B cell (primary cell): Measurements from ENCODE around the gene ST6GALNAC5. TPM values are rescaled to one million over a fixed set of nuclear protein-coding genes. Genes with fewer than 3 reads are reported as not detected.

Source experiments
- ATAC-seq: fragments of 200-7000 bp; cut with Tn5 transposase; one replicate; pipeline ENCODE4 v1.10.0; 2021; ENCODE audit warnings: low read depth, mild to moderate bottlenecking, moderate number of reproducible peaks, moderate library complexity
- CTCF ChIA-PET: fragments of 350-600 bp; sonication (Branson Sonifier 250); formaldehyde crosslinking; loops from one replicate; lab custom pipeline; 2021; ENCODE audit warnings: antibody characterized with exemption, inconsistent platforms; lab: Charles Lee
- POLR2A ChIA-PET: fragments of 350-600 bp; sonication (Branson Sonifier 250); formaldehyde crosslinking; loops from one replicate; lab custom pipeline; 2021; ENCODE audit warnings: antibody characterized with exemption; lab: Charles Lee
- DNase-seq: peaks from one replicate; pipeline ENCODE4 v3.0.0; 2013
- H2AFZ ChIP-seq: 2 replicates; pipeline ENCODE4 v1.6.1; 2012; ENCODE audit warnings: mild to moderate bottlenecking, low read depth, low read length; ENCODE audit not compliant: insufficient read depth, poor library complexity, severe bottlenecking
- H3K27ac ChIP-seq, 2 donors: 1 replicate in 1 of 2; 2 replicates in 1 of 2; pipeline ENCODE4 v1.5.1; 2012 to 2013; ENCODE audit warnings: low read length in 2 of 2, mild to moderate bottlenecking in 2 of 2, moderate library complexity in 1 of 2
- H3K27me3 ChIP-seq, 4 experiments: fragments of 200-600 bp in 1 of 4; sonication (generic) in 1 of 4; replicated peaks in 1 of 4; 1 replicate in 2 of 4; 2 replicates in 2 of 4; pipeline versions ENCODE4 v1.6.1 to v1.7.0; 2013 to 2016; ENCODE audit warnings: low read length in 3 of 4, mild to moderate bottlenecking in 2 of 4, mixed read lengths in 1 of 4, moderate library complexity in 1 of 4; ENCODE audit not compliant: insufficient read depth in 4 of 4, control insufficient read depth in 3 of 4; ENCODE audit errors: control extremely low read depth in 1 of 4
- H3K36me3 ChIP-seq, 2 experiments: replicated peaks in 1 of 2; 1 replicate in 1 of 2; 2 replicates in 1 of 2; pipeline versions ENCODE4 v1.6.1 to v1.7.1; 2013; ENCODE audit warnings: low read length in 1 of 2; ENCODE audit not compliant: insufficient read depth in 2 of 2, control insufficient read depth in 1 of 2; ENCODE audit errors: control extremely low read depth in 1 of 2, extremely low read depth in 1 of 2
- H3K4me1 ChIP-seq, 2 donors: fragments of 200-600 bp in 1 of 2; sonication (generic) in 1 of 2; 1 replicate in 1 of 2; 2 replicates in 1 of 2; pipeline versions ENCODE4 v1.5.1 to v1.6.1; 2013 to 2017; ENCODE audit warnings: low read length in 2 of 2; ENCODE audit not compliant: control insufficient read depth in 2 of 2, insufficient read depth in 2 of 2
- H3K4me2 ChIP-seq: replicated peaks from 2 replicates; pipeline ENCODE3; 2012; ENCODE audit warnings: mild to moderate bottlenecking, low read depth, low read length; ENCODE audit not compliant: poor library complexity, severe bottlenecking
- H3K4me3 ChIP-seq, 5 experiments: fragments of 200-600 bp in 1 of 5; sonication (generic) in 1 of 5; 1 replicate in 3 of 5; 2 replicates in 2 of 5; pipeline versions ENCODE4 v1.5.1 to v1.7.0; 2011 to 2016; ENCODE audit warnings: low read length in 4 of 5, mild to moderate bottlenecking in 4 of 5, low read depth in 2 of 5, control low read depth in 1 of 5, moderate library complexity in 1 of 5; ENCODE audit not compliant: insufficient read depth in 1 of 5; ENCODE audit errors: control extremely low read depth in 1 of 5, extremely low read depth in 1 of 5
- H3K79me2 ChIP-seq: fragments of 200-600 bp; sonication (generic); one replicate; pipeline ENCODE4 v1.6.0; 2016; ENCODE audit warnings: low read length; ENCODE audit not compliant: control insufficient read depth, insufficient read depth
- H3K9ac ChIP-seq: fragments of 200-600 bp; sonication (generic); 2 replicates; pipeline ENCODE4 v1.6.1; 2017; ENCODE audit warnings: mild to moderate bottlenecking, low read length, moderate library complexity
- H3K9me3 ChIP-seq, 3 donors: one replicate each; pipeline versions ENCODE4 v1.6.1 to v1.7.1; 2013; ENCODE audit warnings: low read length in 2 of 3; ENCODE audit not compliant: control insufficient read depth in 2 of 3, insufficient read depth in 1 of 3; ENCODE audit errors: control extremely low read depth in 1 of 3
- H4K20me1 ChIP-seq: 2 replicates; pipeline ENCODE4 v1.6.0; 2012; ENCODE audit warnings: mild to moderate bottlenecking, low read length; ENCODE audit not compliant: insufficient read depth, control insufficient read depth, poor library complexity, severe bottlenecking
- H3K27ac Mint-ChIP-seq: one replicate; pipeline ENCODE4 v1.8.0; 2021; ENCODE audit warnings: mixed read lengths
- H3K27me3 Mint-ChIP-seq: one replicate; pipeline ENCODE4 v1.8.0; 2021; ENCODE audit warnings: mixed read lengths
- H3K4me1 Mint-ChIP-seq: one replicate; pipeline ENCODE4 v1.8.0; 2021; ENCODE audit warnings: mixed read lengths
- H3K4me3 Mint-ChIP-seq: one replicate; pipeline ENCODE4 v1.8.0; 2021; ENCODE audit warnings: mixed read lengths
- H3K9me3 Mint-ChIP-seq: one replicate; pipeline ENCODE4 v1.8.0; 2022; ENCODE audit warnings: mixed read lengths; ENCODE audit not compliant: insufficient read depth
- EZH2 ChIP-seq: IDR thresholded peaks from 2 replicates; pipeline ENCODE4 v1.6.1; 2012; ENCODE audit warnings: borderline replicate concordance, low read depth, mild to moderate bottlenecking, moderate library complexity, low read length; ENCODE audit not compliant: insufficient read depth, poor library complexity, severe bottlenecking
- WGBS: methylation state at CpG from one replicate; pipeline ENCODE4 v1.1.5; 2013; ENCODE audit warnings: missing lambda C conversion rate; ENCODE audit not compliant: insufficient coverage; 5-methylcytosine and 5-hydroxymethylcytosine counted together
- intact Hi-C: fragments of 100-400 bp; cut with micrococcal nuclease; formaldehyde crosslinking; loops from one replicate; pipeline ENCODE4 v1.10.0; 2022
- polyA plus RNA-seq: library from polyadenylated mRNA; depleted of rRNA; stranded (reverse); fragments of >200 nt; gene quantifications from 2 replicates; pipeline ENCODE4 v1.2.3, GENCODE V29; 2012
- total RNA-seq, 2 donors: library from RNA; stranded (reverse); fragments of 120-200 nt in 1 of 2; gene quantifications; 1 replicate in 1 of 2; 2 replicates in 1 of 2; pipeline versions ENCODE4 v1.2.3 to v1.2.4, GENCODE V29; 2013 to 2022
- TF ChIP-seq, protein P1 (sequence below): fragments of 200-600 bp; IDR thresholded peaks from one replicate; pipeline ENCODE4 v1.8.0; 2022; ENCODE audit warnings: antibody characterized with exemption, mild to moderate bottlenecking

ST6GALNAC5 gene
- total and polyA plus RNA-seq, 2 donors (not counting 1 experiment from before 2014, with no cell fraction given): not detected

DNA sequence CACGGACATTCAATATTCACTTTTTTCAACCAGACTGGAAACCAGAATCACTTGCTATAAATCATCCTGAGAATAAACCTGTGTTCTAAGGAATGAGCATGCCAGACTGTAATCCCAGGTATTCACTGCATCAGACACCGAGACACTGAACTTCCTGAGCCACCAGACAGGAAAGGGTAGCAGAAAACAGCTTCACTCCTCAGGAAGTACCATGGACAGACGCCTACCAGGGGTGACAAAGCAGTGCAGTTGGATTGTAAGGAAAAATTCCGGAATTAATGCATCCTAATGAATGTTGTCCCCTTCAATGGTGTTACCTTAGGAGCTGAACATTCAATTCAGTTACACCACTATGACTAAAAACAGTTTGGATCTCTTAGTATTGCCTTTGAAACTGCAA, 195.8 kb downstream of the ST6GALNAC5 start:
- peaks cover 2% of the 10 kb centered on the region for H3K9me3 Mint-ChIP-seq
- Histone ChIP-seq H3K4me2 (no peak overlapping the region), H3K9ac (no peak overlapping the region), H3K4me1 (no peaks in the 10 kb centered on the region), H3K79me2 (no peaks in the 10 kb centered on the region), H2AFZ (no peak overlapping the region), H4K20me1 (no peaks in the 10 kb centered on the region), H3K9me3 (no peaks in the 10 kb centered on the region), H3K36me3 (no peaks in the 10 kb centered on the region), H3K4me3 (no peak overlapping the region), H3K27ac (no peak overlapping the region), H3K27me3 (no peaks in the 10 kb centered on the region)
- H3K4me3 Mint-ChIP-seq: no peak overlapping the region
- WGBS: 66% methylated on average over 2 of the region's 4 CpGs
- ATAC-seq (no peak), DNase-seq (no peak)
- H3K27ac Mint-ChIP-seq: peak overlapping the region; percentile 43
- CTCF ChIA-PET: no interaction called here
- TF ChIP-seq EZH2: no peak
- TF ChIP-seq, protein P1, sequence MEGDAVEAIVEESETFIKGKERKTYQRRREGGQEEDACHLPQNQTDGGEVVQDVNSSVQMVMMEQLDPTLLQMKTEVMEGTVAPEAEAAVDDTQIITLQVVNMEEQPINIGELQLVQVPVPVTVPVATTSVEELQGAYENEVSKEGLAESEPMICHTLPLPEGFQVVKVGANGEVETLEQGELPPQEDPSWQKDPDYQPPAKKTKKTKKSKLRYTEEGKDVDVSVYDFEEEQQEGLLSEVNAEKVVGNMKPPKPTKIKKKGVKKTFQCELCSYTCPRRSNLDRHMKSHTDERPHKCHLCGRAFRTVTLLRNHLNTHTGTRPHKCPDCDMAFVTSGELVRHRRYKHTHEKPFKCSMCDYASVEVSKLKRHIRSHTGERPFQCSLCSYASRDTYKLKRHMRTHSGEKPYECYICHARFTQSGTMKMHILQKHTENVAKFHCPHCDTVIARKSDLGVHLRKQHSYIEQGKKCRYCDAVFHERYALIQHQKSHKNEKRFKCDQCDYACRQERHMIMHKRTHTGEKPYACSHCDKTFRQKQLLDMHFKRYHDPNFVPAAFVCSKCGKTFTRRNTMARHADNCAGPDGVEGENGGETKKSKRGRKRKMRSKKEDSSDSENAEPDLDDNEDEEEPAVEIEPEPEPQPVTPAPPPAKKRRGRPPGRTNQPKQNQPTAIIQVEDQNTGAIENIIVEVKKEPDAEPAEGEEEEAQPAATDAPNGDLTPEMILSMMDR: no peak
- intact Hi-C loops: no loop called here
- H3K4me1 Mint-ChIP-seq: no peaks in the 10 kb centered on the region
- POLR2A ChIA-PET: no interaction called here
- peaks cover 3% of the 10 kb centered on the region for H3K27me3 Mint-ChIP-seq

DNA sequence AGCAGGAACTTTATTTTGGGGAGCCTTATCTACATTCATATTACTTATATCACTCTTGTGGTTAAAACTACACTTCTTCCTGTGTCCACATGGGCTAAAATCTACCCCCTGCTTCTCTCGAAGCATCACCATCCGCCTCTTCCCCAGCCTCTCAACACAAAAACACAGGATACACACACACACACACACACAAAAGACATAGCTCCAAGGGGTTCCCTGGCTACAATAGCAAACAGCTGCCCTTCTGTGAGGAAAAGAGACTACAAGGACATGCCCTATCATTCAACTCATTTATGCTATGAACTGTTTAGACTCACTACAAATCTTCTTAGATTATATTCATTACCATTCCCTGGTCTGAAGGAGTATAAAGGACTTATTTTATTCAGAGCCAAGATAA, 197.0 kb downstream of the ST6GALNAC5 start:
- WGBS: 84% methylated on average over 2 of the region's 2 CpGs
- H3K4me1 ChIP-seq: no peaks in the 10 kb centered on the region
- H3K27ac ChIP-seq: no peak overlapping the region
- H3K9me3 ChIP-seq: no peaks in the 10 kb centered on the region
- DNase-seq: no peak
- TF ChIP-seq, protein P1: no peak
- TF ChIP-seq EZH2: no peak
- Mint-ChIP-seq H3K27me3 (peaks cover 3% of the 10 kb centered on the region), H3K9me3 (peaks cover 2% of the 10 kb centered on the region), H3K4me3 (no peak overlapping the region), H3K4me1 (no peaks in the 10 kb centered on the region), H3K27ac (no peak overlapping the region)
- no peak overlapping the region for H2AFZ ChIP-seq
- H3K4me2 ChIP-seq: no peak overlapping the region
- no peak overlapping the region for H3K4me3 ChIP-seq
- H3K9ac ChIP-seq: no peak overlapping the region
- H3K79me2 ChIP-seq: no peaks in the 10 kb centered on the region
- no peaks in the 10 kb centered on the region for H3K36me3 ChIP-seq
- H3K27me3 ChIP-seq: no peaks in the 10 kb centered on the region
- POLR2A ChIA-PET: no interaction called here
- intact Hi-C loops: no loop called here
- no peak for ATAC-seq
- CTCF ChIA-PET: no interaction called here
- H4K20me1 ChIP-seq: no peaks in the 10 kb centered on the region
